MM.1S (cell line): ENCODE results near the gene ATP6V0A1.

Experiments used
- DNase-seq: peaks from one replicate; pipeline ENCODE4 v3.0.0-alpha.2; 2015
- H2AFZ ChIP-seq: fragments of 300-600 bp; sonication (generic); 2 replicates; pipeline ENCODE4 v1.6.0; 2016; ENCODE audit warnings: antibody characterized with exemption, low read length
- H3F3A ChIP-seq: fragments of 300-600 bp; sonication (generic); 2 replicates; pipeline ENCODE4 v1.6.1; 2016; ENCODE audit warnings: mild to moderate bottlenecking, antibody characterized with exemption, low read length, moderate library complexity, mixed read lengths; ENCODE audit not compliant: insufficient read depth
- H3K27ac ChIP-seq: fragments of 300-600 bp; sonication (generic); 2 replicates; pipeline ENCODE4 v1.5.1; 2016; ENCODE audit warnings: mild to moderate bottlenecking, low read length
- H3K27me3 ChIP-seq: fragments of 300-600 bp; sonication (generic); replicated peaks from 2 replicates; pipeline ENCODE4 v1.6.0; 2016; ENCODE audit warnings: low read length; ENCODE audit not compliant: insufficient read depth
- H3K36me3 ChIP-seq: fragments of 300-600 bp; sonication (generic); replicated peaks from 2 replicates; pipeline ENCODE4 v1.6.1; 2016; ENCODE audit warnings: mild to moderate bottlenecking, low read length, mixed read lengths; ENCODE audit not compliant: insufficient read depth
- H3K4me1 ChIP-seq: fragments of 300-600 bp; sonication (generic); 2 replicates; pipeline ENCODE4 v1.6.1; 2016; ENCODE audit warnings: low read length, mixed read lengths
- H3K4me2 ChIP-seq: fragments of 300-600 bp; sonication (generic); 2 replicates; pipeline ENCODE4 v1.6.0; 2016; ENCODE audit warnings: low read depth, low read length
- H3K4me3 ChIP-seq: fragments of 300-600 bp; sonication (generic); 2 replicates; pipeline ENCODE4 v1.5.1; 2016; ENCODE audit warnings: low read length, mixed read lengths
- H3K79me2 ChIP-seq: fragments of 300-600 bp; sonication (generic); 2 replicates; pipeline ENCODE4 v1.6.1; 2016; ENCODE audit warnings: mixed run types, low read length, mixed read lengths
- H3K9ac ChIP-seq: fragments of 300-600 bp; sonication (generic); 2 replicates; pipeline ENCODE4 v1.6.1; 2016; ENCODE audit warnings: low read length, mixed read lengths
- H3K9me2 ChIP-seq: fragments of 300-600 bp; sonication (generic); replicated peaks from 2 replicates; pipeline ENCODE4 v1.6.1; 2016; ENCODE audit warnings: mild to moderate bottlenecking, low read length, mixed read lengths; ENCODE audit not compliant: insufficient read depth
- H3K9me3 ChIP-seq: fragments of 300-600 bp; sonication (generic); replicated peaks from 2 replicates; pipeline ENCODE4 v1.6.1; 2016; ENCODE audit warnings: mild to moderate bottlenecking, low read length, mixed read lengths; ENCODE audit not compliant: insufficient read depth
- H4K20me1 ChIP-seq: fragments of 300-600 bp; sonication (generic); 2 replicates; pipeline ENCODE4 v1.6.1; 2016; ENCODE audit warnings: mild to moderate bottlenecking, low read length, moderate library complexity, mixed read lengths; ENCODE audit not compliant: insufficient read depth
- CTCF ChIP-seq: fragments of 300-600 bp; sonication (generic); IDR thresholded peaks from 2 replicates; pipeline ENCODE4 v1.5.1; 2016; ENCODE audit warnings: antibody characterized with exemption, low read length, mixed read lengths
- EZH2 ChIP-seq: fragments of 300-600 bp; sonication (generic); optimal IDR thresholded peaks from 2 replicates; pipeline ENCODE3; 2017; ENCODE audit warnings: low read depth, mild to moderate bottlenecking, antibody characterized with exemption, low read length, mixed read lengths
- EZH2phosphoT487 ChIP-seq: fragments of 300-600 bp; sonication (generic); IDR thresholded peaks from 2 replicates; pipeline ENCODE4 v1.6.1; 2018; ENCODE audit warnings: antibody characterized with exemption, low read length

ATP6V0A1 gene

GRCh38 chr17:42571435-42572225 is 113.0 kb downstream of the ATP6V0A1 start:
- Histone ChIP-seq H3K4me3 (no peak overlapping the region), H4K20me1 (no peaks in the 10 kb centered on the region), H3K9ac (no peak overlapping the region), H3F3A (peaks cover 14% of the 10 kb centered on the region; the same call in 1 of the 2 replicates), H3K9me3 (no peaks in the 10 kb centered on the region), H3K9me2 (no peaks in the 10 kb centered on the region), H3K36me3 (peaks cover 6% of the 10 kb centered on the region; the same call in 1 of the 2 replicates), H3K27me3 (no peaks in the 10 kb centered on the region), H3K4me2 (no peak overlapping the region), H3K27ac (no peak overlapping the region), H3K79me2 (peaks cover 87% of the 10 kb centered on the region), H3K4me1 (peaks cover 11% of the 10 kb centered on the region), H2AFZ (no peak overlapping the region)
- no peak for TF ChIP-seq EZH2phosphoT487
- no peak for TF ChIP-seq CTCF
- no peak for TF ChIP-seq EZH2
- DNase-seq, result no peak
